Epidermal melanocyte (primary cell): ENCODE measurements around the gene TGFB3.
A peak's percentile ranks its signal among the peaks of the same experiment; 100 is the strongest.
"Not testable (repeated sequence)": the region's sequence is repeated elsewhere in the genome, so short reads cannot be mapped to it uniquely, and the experiment has no call there.

Source experiments
- DNase-seq: peaks from one replicate; pipeline ENCODE4 v3.0.0; 2011; ENCODE audit warnings: low spot score; ENCODE audit not compliant: insufficient read length

Gene TGFB3

GRCh38 chr14:75981426-75982265, at the start of gene TGFB3:
TSS of gene TGFB3 (minus strand) at chr14:75981995. CDS start at chr14:75980893, 1,102 bp downstream.
- peak; percentile 87 for DNase-seq

- no peak for DNase-seq
These were observed 42.6 kb upstream of the TGFB3 start for GRCh38 chr14:76024211-76024907.

GRCh38 chr14:76023757-76024156, 42.0 kb upstream of the TGFB3 start:
- DNase-seq = no peak

- no peak for DNase-seq
These were observed 41.2 kb upstream of the TGFB3 start for GRCh38 chr14:76022991-76023390.

GRCh38 chr14:76019676-76020075, 37.9 kb upstream of the TGFB3 start:
- no peak for DNase-seq

GRCh38 chr14:76015668-76016067, 33.9 kb upstream of the TGFB3 start:
- no peak for DNase-seq

GRCh38 chr14:76015191-76015590, 33.4 kb upstream of the TGFB3 start:
- no peak for DNase-seq

- DNase-seq = no peak
These were observed 30.6 kb upstream of the TGFB3 start for GRCh38 chr14:76012354-76012753.

- DNase-seq = no peak
These were observed 30.1 kb upstream of the TGFB3 start for GRCh38 chr14:76011930-76012329.

- DNase-seq = not testable (repeated sequence)
These were observed 27.8 kb upstream of the TGFB3 start for GRCh38 chr14:76009627-76010026.

GRCh38 chr14:76007852-76008251, 26.1 kb upstream of the TGFB3 start:
- no peak for DNase-seq

GRCh38 chr14:76007379-76007778, 25.6 kb upstream of the TGFB3 start:
- DNase-seq = no peak

- DNase-seq = no peak
These were observed 24.5 kb upstream of the TGFB3 start for GRCh38 chr14:76006253-76006652.

- DNase-seq = no peak
These were observed 20.6 kb upstream of the TGFB3 start for GRCh38 chr14:76002383-76002782.

- DNase-seq = no peak
These were observed 17.9 kb upstream of the TGFB3 start for GRCh38 chr14:75999511-76000190.

GRCh38 chr14:75996488-75996887, 14.7 kb upstream of the TGFB3 start:
- DNase-seq = no peak

GRCh38 chr14:75995372-75996041, 13.7 kb upstream of the TGFB3 start:
- no peak for DNase-seq

GRCh38 chr14:75993567-75994041, 11.8 kb upstream of the TGFB3 start:
- DNase-seq = no peak

GRCh38 chr14:75991753-75992152, 10.0 kb upstream of the TGFB3 start:
- no peak for DNase-seq

- DNase-seq = no peak
These were observed 8.5 kb upstream of the TGFB3 start for GRCh38 chr14:75990297-75990696.

GRCh38 chr14:75989134-75989533, 7.3 kb upstream of the TGFB3 start:
- DNase-seq = no peak
